HuH-7.5 (cell line): ENCODE results near the gene CSTB.

Experiments
- DNase-seq: peaks from one replicate; pipeline ENCODE4 v3.0.0; 2011; ENCODE audit warnings: low spot score

CSTB gene

DNA sequence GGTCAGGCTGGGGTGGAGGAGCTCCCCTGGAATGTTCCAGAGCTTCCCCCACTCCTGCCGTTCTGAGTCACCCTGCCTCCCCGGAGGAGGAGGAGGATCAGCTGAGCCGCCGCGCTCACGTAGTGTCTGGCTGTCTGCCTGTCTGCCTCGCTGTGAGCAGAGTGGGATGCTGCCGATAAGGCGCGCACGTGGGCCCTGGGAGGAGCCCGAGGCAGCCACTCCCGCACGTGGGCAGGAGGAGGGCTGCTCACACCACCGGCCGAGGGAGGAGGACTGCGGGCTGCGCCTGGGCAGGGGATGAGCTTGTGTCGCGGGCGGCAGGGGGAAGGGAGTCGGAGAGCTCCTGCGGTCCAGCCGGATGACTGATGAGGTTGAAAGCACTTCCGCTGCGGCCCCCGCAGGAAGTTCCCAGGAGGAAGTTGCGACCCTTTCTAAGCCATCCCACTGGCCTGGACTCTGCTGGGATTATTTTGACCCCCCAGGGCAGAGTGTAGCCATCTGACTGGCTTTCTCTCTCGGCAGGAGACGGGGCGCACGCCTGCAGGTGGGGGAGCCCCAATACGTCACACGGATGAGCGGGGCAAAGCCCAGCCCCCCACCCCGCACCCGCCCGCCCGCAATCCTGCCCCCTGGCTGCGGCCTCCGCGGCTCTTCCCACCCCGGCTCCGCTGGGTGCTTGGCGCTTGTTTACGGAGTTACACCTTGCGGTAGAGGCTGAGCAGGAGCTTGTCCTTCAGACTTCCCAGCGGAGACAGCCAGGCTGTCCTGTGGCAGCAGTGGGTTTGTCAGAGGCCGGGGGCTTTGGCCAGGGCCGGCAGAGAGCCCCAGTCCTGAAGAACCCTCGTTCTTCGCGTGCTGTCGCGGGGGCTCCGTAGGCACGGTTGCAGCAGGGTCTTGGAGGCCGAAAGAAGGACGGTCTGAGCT, 47.4 kb downstream of the CSTB start:
- DNase-seq = peak; percentile 74

DNA sequence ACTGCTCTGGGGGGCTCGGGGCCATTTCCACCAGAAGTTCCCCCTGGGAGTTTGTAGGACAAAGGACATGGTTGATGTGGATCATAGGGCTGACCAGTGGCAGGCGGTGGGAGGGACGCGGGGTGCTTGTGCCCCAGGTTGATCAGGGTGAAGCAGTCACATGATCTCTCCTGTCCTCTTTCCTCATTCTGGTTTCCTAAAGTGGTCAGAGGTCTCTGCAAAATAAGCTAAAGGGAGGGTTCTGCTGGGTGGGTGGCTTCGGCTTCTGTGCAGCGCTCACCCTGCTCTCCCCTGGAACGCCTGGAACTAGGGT, 48.0 kb downstream of the CSTB start:
- no peak for DNase-seq

DNA sequence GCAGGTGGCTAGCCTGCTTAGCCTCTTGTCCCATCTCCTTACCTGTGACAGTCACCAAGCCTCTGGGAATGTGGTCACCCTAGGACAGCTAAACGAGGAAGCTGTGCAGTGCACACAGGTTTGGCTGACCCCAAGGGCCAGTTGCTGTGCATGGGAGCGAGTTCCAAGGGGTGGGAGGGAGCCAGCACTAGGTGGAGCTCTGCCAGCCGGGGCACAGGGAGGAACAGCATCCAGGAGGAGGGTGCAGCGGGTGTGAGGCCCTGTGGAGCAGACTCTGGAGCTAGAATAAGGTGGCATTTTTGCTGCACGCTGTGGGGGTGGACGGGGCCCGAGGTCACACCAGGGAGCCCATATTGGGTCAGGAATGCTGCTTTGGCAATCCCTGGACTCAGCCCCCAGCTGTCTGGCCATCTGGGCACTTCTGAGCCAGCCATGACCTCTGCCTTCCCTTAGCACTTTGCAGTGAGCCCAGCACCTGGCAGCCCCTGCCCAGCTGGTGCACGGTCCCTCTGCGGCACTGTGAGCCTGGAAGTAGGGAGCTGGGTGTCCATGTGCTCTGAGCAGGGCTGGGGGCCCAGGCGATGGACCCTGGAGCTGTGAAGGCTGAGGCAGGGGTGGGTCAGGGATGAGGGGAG, 48.5 kb downstream of the CSTB start:
- no peak for DNase-seq

DNA sequence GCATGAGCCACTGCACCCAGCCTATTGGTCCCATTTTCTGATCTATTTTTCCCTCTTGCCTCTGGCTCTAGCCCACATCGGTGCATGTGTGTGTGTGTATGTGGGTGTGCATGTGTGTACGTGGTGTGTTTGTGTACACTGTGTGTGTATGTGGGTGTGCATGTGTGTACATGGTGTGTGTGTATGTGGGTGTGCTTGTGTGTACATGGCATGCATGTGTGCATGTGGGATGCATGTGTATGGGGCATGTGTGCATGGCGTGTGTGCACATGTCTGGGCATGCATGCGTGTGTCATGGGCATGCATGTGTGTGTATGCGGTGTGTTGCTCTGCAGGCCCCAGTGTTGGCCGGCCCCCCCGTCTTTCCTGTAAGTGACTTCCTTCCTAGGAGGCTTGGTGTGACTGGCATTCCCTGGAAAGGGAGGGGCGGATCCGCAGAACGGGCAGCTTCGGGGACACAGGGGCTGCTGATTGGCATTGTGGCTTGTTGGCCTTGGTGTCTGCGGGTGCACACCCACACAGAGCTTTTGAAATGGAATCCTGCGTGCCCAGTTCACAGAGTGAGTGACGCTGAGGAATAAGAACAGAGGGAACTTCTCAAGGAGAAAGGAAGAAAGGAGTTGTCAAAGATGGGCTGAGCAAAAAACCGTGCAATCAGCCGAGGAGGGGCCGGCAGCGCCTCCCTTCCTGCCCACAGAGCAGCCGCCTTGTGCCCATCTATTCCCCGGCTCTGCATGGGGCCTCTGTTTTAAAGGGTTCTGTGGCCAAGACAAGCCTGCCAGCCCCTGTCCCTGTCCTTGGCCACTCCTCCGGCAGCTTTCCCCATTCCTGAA, 49.2 kb downstream of the CSTB start:
- DNase-seq = no peak
